Smooth muscle cell (in vitro differentiated cells): ENCODE results near the gene ZNF619. TPM values are rescaled to one million over a fixed set of nuclear protein-coding genes. Genes with fewer than 3 reads are reported as not detected.

ENCODE experiments used
- DNase-seq: peaks from one replicate; lab custom pipeline; 2025; ENCODE audit not compliant: unreplicated experiment; lab: John Stamatoyannopoulos, UW
- H2AFZ ChIP-seq: fragments of 200-600 bp; sonication (generic); 2 replicates; pipeline ENCODE4 v1.6.0; 2016; ENCODE audit warnings: antibody characterized with exemption, low read depth, mild to moderate bottlenecking
- H3F3A ChIP-seq: fragments of 200-600 bp; sonication (generic); 2 replicates; pipeline ENCODE4 v1.6.0; 2017; ENCODE audit warnings: antibody characterized with exemption, low read depth
- H3K27ac ChIP-seq: fragments of 200-600 bp; sonication (generic); 2 replicates; pipeline ENCODE4 v1.5.1; 2016; ENCODE audit warnings: low read depth, mild to moderate bottlenecking
- H3K27me3 ChIP-seq: fragments of 200-600 bp; sonication (generic); 2 replicates; pipeline ENCODE4 v1.6.1; 2016; ENCODE audit warnings: low read depth, mild to moderate bottlenecking
- H3K36me3 ChIP-seq: fragments of 200-600 bp; sonication (generic); 2 replicates; pipeline ENCODE4 v1.5.1; 2016; ENCODE audit warnings: low read depth
- H3K4me1 ChIP-seq: fragments of 200-600 bp; sonication (generic); 2 replicates; pipeline ENCODE4 v1.5.1; 2016; ENCODE audit warnings: low read depth
- H3K4me2 ChIP-seq: fragments of 200-600 bp; sonication (generic); 2 replicates; pipeline ENCODE4 v1.6.0; 2016; ENCODE audit warnings: mild to moderate bottlenecking
- H3K4me3 ChIP-seq: fragments of 200-600 bp; sonication (generic); 2 replicates; pipeline ENCODE4 v1.5.1; 2016; ENCODE audit warnings: mild to moderate bottlenecking
- H3K79me2 ChIP-seq: fragments of 200-600 bp; sonication (generic); 2 replicates; pipeline ENCODE4 v1.6.0; 2016; ENCODE audit warnings: low read depth, mild to moderate bottlenecking
- H3K9ac ChIP-seq: fragments of 200-600 bp; sonication (generic); 2 replicates; pipeline ENCODE4 v1.6.0; 2016; ENCODE audit warnings: low read depth
- H3K9me3 ChIP-seq: fragments of 200-600 bp; sonication (generic); replicated peaks from 2 replicates; pipeline ENCODE4 v1.5.1; 2016; ENCODE audit warnings: low read depth
- H4K20me1 ChIP-seq: fragments of 200-600 bp; sonication (generic); 2 replicates; pipeline ENCODE4 v1.6.0; 2016; ENCODE audit warnings: low read depth
- CTCF ChIP-seq: fragments of 200-600 bp; sonication (generic); IDR thresholded peaks from 2 replicates; pipeline ENCODE4 v1.5.1; 2017; ENCODE audit warnings: borderline replicate concordance, mild to moderate bottlenecking, antibody characterized with exemption; ENCODE audit not compliant: insufficient read depth, poor library complexity, severe bottlenecking
- WGBS: methylation state at CpG from one replicate; pipeline ENCODE4 v1.1.7; 2016; ENCODE audit warnings: low lambda C conversion rate; 5-methylcytosine and 5-hydroxymethylcytosine counted together
- polyA plus RNA-seq: library from polyadenylated mRNA; unstranded; fragments of >200 nt; fragmentation: Nextera tagmentation; extraction: Ambion mirVana; gene quantifications from 2 replicates; pipeline ENCODE4 v1.2.1, GENCODE V29; 2016
- total RNA-seq: library from RNA; depleted of rRNA; stranded (reverse); fragments of >200 nt; gene quantifications from 2 replicates; pipeline ENCODE4 v1.2.3, GENCODE V29; 2014

Gene ZNF619
- total and polyA plus RNA-seq, 2 experiments from 2014 or later = 0.70 to 2.5 TPM

GRCh38 chr3:40511031-40511718 lies 34.3 kb downstream of the ZNF619 start:
- WGBS = 100% methylated on average over 1 of the region's 1 CpG
- no peak overlapping the region for H2AFZ ChIP-seq

GRCh38 chr3:40516201-40516600 lies 39.3 kb downstream of the ZNF619 start:
- Histone ChIP-seq H3K9me3 (no peaks in the 10 kb centered on the region), H3K27ac (peak overlapping the region; percentile 20), H2AFZ (no peak overlapping the region), H3K4me1 (no peaks in the 10 kb centered on the region), H3K9ac (no peak overlapping the region), H3K36me3 (no peaks in the 10 kb centered on the region), H3K4me3 (no peak overlapping the region), H3K4me2 (no peak overlapping the region), H3K27me3 (no peaks in the 10 kb centered on the region), H4K20me1 (no peaks in the 10 kb centered on the region), H3K79me2 (no peaks in the 10 kb centered on the region), H3F3A (no peaks in the 10 kb centered on the region)
- DNase-seq = no peak
- TF ChIP-seq CTCF = no peak
- WGBS = 67% methylated on average over 5 of the region's 5 CpGs

More at GRCh38 chr3:40511031-40511718, 34.3 kb downstream of the ZNF619 start:
- H3F3A ChIP-seq = no peaks in the 10 kb centered on the region
- no peaks in the 10 kb centered on the region for H3K27me3 ChIP-seq
- no peaks in the 10 kb centered on the region for H3K79me2 ChIP-seq
- H3K9ac ChIP-seq = no peak overlapping the region
- no peak overlapping the region for H3K4me2 ChIP-seq
- no peaks in the 10 kb centered on the region for H3K9me3 ChIP-seq
- no peaks in the 10 kb centered on the region for H4K20me1 ChIP-seq
- no peak for TF ChIP-seq CTCF
- DNase-seq = no peak
- no peak overlapping the region for H3K27ac ChIP-seq
- H3K36me3 ChIP-seq = no peaks in the 10 kb centered on the region
- H3K4me1 ChIP-seq = peaks cover 13% of the 10 kb centered on the region
- H3K4me3 ChIP-seq = no peak overlapping the region

- TF ChIP-seq CTCF = no peak
Measured at GRCh38 chr3:40518067-40518466, 41.1 kb downstream of the ZNF619 start.

GRCh38 chr3:40518848-40519247 lies 41.9 kb downstream of the ZNF619 start:
- Histone ChIP-seq H3K36me3 (no peaks in the 10 kb centered on the region), H3K9ac (no peak overlapping the region), H3K27me3 (no peaks in the 10 kb centered on the region), H3K4me3 (no peak overlapping the region), H3K4me2 (no peak overlapping the region), H3K9me3 (no peaks in the 10 kb centered on the region), H4K20me1 (no peaks in the 10 kb centered on the region), H3K27ac (no peak overlapping the region), H3F3A (no peaks in the 10 kb centered on the region), H2AFZ (no peak overlapping the region), H3K4me1 (peaks cover under 1% of the 10 kb centered on the region), H3K79me2 (no peaks in the 10 kb centered on the region)
- TF ChIP-seq CTCF = no peak
- DNase-seq = no peak
- 79% methylated on average over 1 of the region's 1 CpG for WGBS

More at GRCh38 chr3:40518067-40518466, 41.1 kb downstream of the ZNF619 start:
- no peaks in the 10 kb centered on the region for H3K9me3 ChIP-seq
- no peaks in the 10 kb centered on the region for H4K20me1 ChIP-seq
- WGBS = 100% methylated on average over 1 of the region's 1 CpG
- no peak overlapping the region for H2AFZ ChIP-seq
- no peaks in the 10 kb centered on the region for H3F3A ChIP-seq
- H3K4me3 ChIP-seq = no peak overlapping the region
- no peak for DNase-seq
- no peaks in the 10 kb centered on the region for H3K27me3 ChIP-seq
- H3K79me2 ChIP-seq = no peaks in the 10 kb centered on the region
- no peaks in the 10 kb centered on the region for H3K36me3 ChIP-seq
- H3K27ac ChIP-seq = no peak overlapping the region
- no peaks in the 10 kb centered on the region for H3K4me1 ChIP-seq
- H3K9ac ChIP-seq = no peak overlapping the region
- no peak overlapping the region for H3K4me2 ChIP-seq
